GM18498 (cell line): ENCODE results near the gene TTYH3.
"Not testable (repeated sequence)": the region's sequence is repeated elsewhere in the genome, so short reads cannot be mapped to it uniquely, and the experiment has no call there.

Source experiments
- ATAC-seq: cut with Tn5 transposase; IDR thresholded peaks from one replicate; pipeline ENCODE4 v1.9.1; 2021; ENCODE audit warnings: mild to moderate bottlenecking, moderate library complexity; ENCODE audit not compliant: unreplicated experiment

TTYH3 gene

GRCh38 chr7:2631946-2632732 lies at the start of gene TTYH3:
Gene TTYH3 (plus strand): TSS chr7:2631986. CDS start chr7:2632156, 170 bp downstream.
- ATAC-seq, result peak; percentile 51

- ATAC-seq, result no peak
These were observed 49.6 kb upstream of the TTYH3 start for GRCh38 chr7:2582006-2582735.

GRCh38 chr7:2583798-2584580 lies 47.8 kb upstream of the TTYH3 start:
- ATAC-seq, result no peak

GRCh38 chr7:2585446-2585845 lies 46.3 kb upstream of the TTYH3 start:
- ATAC-seq, result no peak

- no peak for ATAC-seq
These were observed 45.3 kb upstream of the TTYH3 start for GRCh38 chr7:2586326-2587020.

GRCh38 chr7:2587134-2587533 lies 44.7 kb upstream of the TTYH3 start:
- ATAC-seq, result no peak

- ATAC-seq, result no peak
These were observed 44.0 kb upstream of the TTYH3 start for GRCh38 chr7:2587778-2588177.

- no peak for ATAC-seq
These were observed 42.4 kb upstream of the TTYH3 start for GRCh38 chr7:2589341-2589740.

GRCh38 chr7:2589941-2590340 lies 41.8 kb upstream of the TTYH3 start:
- ATAC-seq, result not testable (repeated sequence)

GRCh38 chr7:2592375-2592865 lies 39.4 kb upstream of the TTYH3 start:
- ATAC-seq, result no peak

GRCh38 chr7:2593036-2593727 lies 38.6 kb upstream of the TTYH3 start:
- no peak for ATAC-seq

GRCh38 chr7:2594599-2594998 lies 37.2 kb upstream of the TTYH3 start:
- no peak for ATAC-seq

GRCh38 chr7:2595258-2595860 lies 36.4 kb upstream of the TTYH3 start:
- no peak for ATAC-seq

- ATAC-seq, result no peak
These were observed 35.1 kb upstream of the TTYH3 start for GRCh38 chr7:2596464-2597272.

GRCh38 chr7:2597273-2597640 lies 34.5 kb upstream of the TTYH3 start:
- ATAC-seq, result no peak

GRCh38 chr7:2598154-2598823 lies 33.5 kb upstream of the TTYH3 start:
- no peak for ATAC-seq

GRCh38 chr7:2601065-2601464 lies 30.7 kb upstream of the TTYH3 start:
- no peak for ATAC-seq

- ATAC-seq, result no peak
These were observed 29.9 kb upstream of the TTYH3 start for GRCh38 chr7:2601907-2602306.
